Stomach smooth muscle (tissue), 2 donors: Measurements from ENCODE around the gene SMIM14.
"Not testable (repeated sequence)": the region's sequence is repeated elsewhere in the genome, so short reads cannot be mapped to it uniquely, and the experiment has no call there.

Experiments used
- H3K27ac ChIP-seq: one replicate; pipeline ENCODE4 v1.7.0; 2013; ENCODE audit warnings: mild to moderate bottlenecking, low read length, inconsistent platforms
- H3K27me3 ChIP-seq, 2 donors: one replicate each; pipeline ENCODE4 v1.7.0; 2013; ENCODE audit warnings: low read length in 2 of 2; ENCODE audit not compliant: insufficient read depth in 2 of 2, control insufficient read depth in 1 of 2
- H3K36me3 ChIP-seq, 2 donors: one replicate each; pipeline ENCODE4 v1.7.0; 2013; ENCODE audit warnings: low read length in 2 of 2; ENCODE audit not compliant: control insufficient read depth in 2 of 2, insufficient read depth in 2 of 2
- H3K4me1 ChIP-seq: one replicate; pipeline ENCODE4 v1.7.0; 2013; ENCODE audit warnings: low read length; ENCODE audit not compliant: control insufficient read depth, insufficient read depth
- H3K4me3 ChIP-seq, 2 donors: one replicate each; pipeline ENCODE4 v1.7.0; 2013; ENCODE audit warnings: low read length in 2 of 2
- H3K9ac ChIP-seq, 2 donors: one replicate each; pipeline ENCODE4 v1.7.0; 2013; ENCODE audit warnings: low read length in 2 of 2, mild to moderate bottlenecking in 1 of 2
- H3K9me3 ChIP-seq, 2 donors: one replicate each; pipeline ENCODE4 v1.7.0; 2013; ENCODE audit warnings: low read length in 2 of 2; ENCODE audit not compliant: control insufficient read depth in 2 of 2
- donor health status: healthy.
- donor health status: Pancreatic carcinoma.

SMIM14 gene

GRCh38 chr4:39638354-39639239 is at the start of gene SMIM14:
Gene SMIM14, minus strand, starts transcription at chr4:39638865. Its CDS starts 33,720 bp downstream, at chr4:39605145.
- Histone ChIP-seq H3K27me3 (no peaks in the 10 kb centered on the region), H3K4me1 (peaks cover 19% of the 10 kb centered on the region), H3K9ac (peak within 1 kb of the TSS; percentile 84 to 85), H3K9me3 (no peaks in the 10 kb centered on the region), H3K27ac (peak within 1 kb of the TSS; percentile 96), H3K36me3 (no peaks in the 10 kb centered on the region), H3K4me3 (peak within 1 kb of the TSS; percentile 83 to 94)

- H3K27me3 ChIP-seq, result no peaks in the 10 kb centered on the region
- no peaks in the 10 kb centered on the region for H3K4me1 ChIP-seq
- H3K4me3 ChIP-seq, result no peak overlapping the region
- no peak overlapping the region for H3K27ac ChIP-seq
- no peaks in the 10 kb centered on the region for H3K9me3 ChIP-seq
- H3K36me3 ChIP-seq, result no peaks in the 10 kb centered on the region
- no peak overlapping the region for H3K9ac ChIP-seq
Measured at GRCh38 chr4:39687014-39687413, 48.3 kb upstream of the SMIM14 start.

- Histone ChIP-seq H3K27ac (no peak overlapping the region), H3K9me3 (no peaks in the 10 kb centered on the region), H3K9ac (no peak overlapping the region), H3K27me3 (no peaks in the 10 kb centered on the region), H3K36me3 (no peaks in the 10 kb centered on the region), H3K4me3 (no peak overlapping the region), H3K4me1 (no peaks in the 10 kb centered on the region)
Measured at GRCh38 chr4:39685990-39686389, 47.3 kb upstream of the SMIM14 start.

- Histone ChIP-seq H3K27ac (no peak overlapping the region), H3K4me1 (no peaks in the 10 kb centered on the region), H3K36me3 (no peaks in the 10 kb centered on the region), H3K9ac (no peak overlapping the region), H3K9me3 (no peaks in the 10 kb centered on the region), H3K27me3 (no peaks in the 10 kb centered on the region), H3K4me3 (no peak overlapping the region)
Measured at GRCh38 chr4:39682138-39682537, 43.5 kb upstream of the SMIM14 start.

GRCh38 chr4:39681003-39681402 is 42.3 kb upstream of the SMIM14 start:
- not testable (repeated sequence) for H3K9me3 ChIP-seq, H3K27ac ChIP-seq, H3K36me3 ChIP-seq, H3K4me3 ChIP-seq, H3K27me3 ChIP-seq, H3K9ac ChIP-seq, H3K4me1 ChIP-seq

GRCh38 chr4:39675681-39676080 is 37.0 kb upstream of the SMIM14 start:
- H3K27ac ChIP-seq, H3K36me3 ChIP-seq, H3K9ac ChIP-seq, H3K4me1 ChIP-seq, H3K27me3 ChIP-seq, H3K4me3 ChIP-seq, H3K9me3 ChIP-seq: not testable (repeated sequence)

- not testable (repeated sequence) for H3K4me1 ChIP-seq, H3K27me3 ChIP-seq, H3K4me3 ChIP-seq, H3K9me3 ChIP-seq, H3K9ac ChIP-seq, H3K27ac ChIP-seq, H3K36me3 ChIP-seq
Measured at GRCh38 chr4:39670296-39670695, 31.6 kb upstream of the SMIM14 start.

GRCh38 chr4:39668887-39669286 is 30.2 kb upstream of the SMIM14 start:
- no peak overlapping the region for H3K27ac ChIP-seq
- H3K4me1 ChIP-seq, result no peaks in the 10 kb centered on the region
- H3K9ac ChIP-seq, result no peak overlapping the region
- H3K27me3 ChIP-seq, result no peaks in the 10 kb centered on the region
- no peaks in the 10 kb centered on the region for H3K9me3 ChIP-seq
- no peak overlapping the region for H3K4me3 ChIP-seq
- H3K36me3 ChIP-seq, result no peaks in the 10 kb centered on the region

- H3K4me3 ChIP-seq, result no peak overlapping the region
- no peaks in the 10 kb centered on the region for H3K36me3 ChIP-seq
Measured at GRCh38 chr4:39667706-39668105, 29.0 kb upstream of the SMIM14 start.

GRCh38 chr4:39664828-39665731 is 26.4 kb upstream of the SMIM14 start:
- H3K27me3 ChIP-seq, result no peaks in the 10 kb centered on the region
- H3K27ac ChIP-seq, result no peak overlapping the region
- no peak overlapping the region for H3K9ac ChIP-seq
- no peaks in the 10 kb centered on the region for H3K4me1 ChIP-seq
- H3K4me3 ChIP-seq, result no peak overlapping the region
- H3K36me3 ChIP-seq, result no peaks in the 10 kb centered on the region
- H3K9me3 ChIP-seq, result no peaks in the 10 kb centered on the region

More at GRCh38 chr4:39667706-39668105, 29.0 kb upstream of the SMIM14 start:
- Histone ChIP-seq H3K9me3 (no peaks in the 10 kb centered on the region), H3K27me3 (no peaks in the 10 kb centered on the region), H3K27ac (no peak overlapping the region), H3K9ac (no peak overlapping the region), H3K4me1 (no peaks in the 10 kb centered on the region)
